ENCODE data around the gene ZFAND3.
"Not testable (repeated sequence)": the region's sequence is repeated elsewhere in the genome, so short reads cannot be mapped to it uniquely, and the experiment has no call there.

GRCh38 chr6:37880602-37881001 is 61.1 kb downstream of the ZFAND3 start:
- TF ChIP-seq POLR2A (IDR thresholded peaks at IDR 0.05); CTCF (IDR thresholded peaks at IDR 0.05 in 4 of 5, conservative IDR thresholded peaks at IDR 0.05 in 1 of 5): not testable (repeated sequence)

Data from gastrocnemius medialis (tissue), 4 donors.